ENCODE data around the gene ELAVL3.
"Not testable (repeated sequence)": the region's sequence is repeated elsewhere in the genome, so short reads cannot be mapped to it uniquely, and the experiment has no call there.

DNA sequence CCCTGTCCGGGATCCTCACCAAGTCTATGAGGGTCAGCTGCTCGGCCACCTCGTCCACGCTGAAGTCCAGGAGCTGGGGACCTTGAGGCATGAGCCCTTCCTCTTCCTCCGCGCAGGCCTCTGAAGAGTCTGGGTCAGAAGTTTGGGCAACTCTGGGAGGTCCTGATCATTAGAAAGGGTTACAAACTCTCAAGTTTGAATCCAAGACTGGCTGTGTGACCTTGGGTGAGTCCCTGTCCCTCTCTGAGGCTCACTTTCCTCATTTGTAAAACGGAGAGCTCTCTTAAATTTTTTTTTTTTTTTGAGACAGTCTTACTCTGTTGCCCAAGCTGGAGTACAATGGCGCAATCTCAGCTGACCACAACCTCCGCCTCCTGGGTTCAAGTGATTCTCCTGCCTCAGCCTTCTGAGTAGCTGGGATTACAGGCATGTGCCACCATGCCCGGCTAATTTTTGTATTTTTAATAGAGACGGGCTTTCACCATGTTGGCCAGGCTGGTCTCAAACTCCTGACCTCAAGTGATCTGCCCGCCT is 74.1 kb downstream of the ELAVL3 start:
- TF ChIP-seq, protein P1, sequence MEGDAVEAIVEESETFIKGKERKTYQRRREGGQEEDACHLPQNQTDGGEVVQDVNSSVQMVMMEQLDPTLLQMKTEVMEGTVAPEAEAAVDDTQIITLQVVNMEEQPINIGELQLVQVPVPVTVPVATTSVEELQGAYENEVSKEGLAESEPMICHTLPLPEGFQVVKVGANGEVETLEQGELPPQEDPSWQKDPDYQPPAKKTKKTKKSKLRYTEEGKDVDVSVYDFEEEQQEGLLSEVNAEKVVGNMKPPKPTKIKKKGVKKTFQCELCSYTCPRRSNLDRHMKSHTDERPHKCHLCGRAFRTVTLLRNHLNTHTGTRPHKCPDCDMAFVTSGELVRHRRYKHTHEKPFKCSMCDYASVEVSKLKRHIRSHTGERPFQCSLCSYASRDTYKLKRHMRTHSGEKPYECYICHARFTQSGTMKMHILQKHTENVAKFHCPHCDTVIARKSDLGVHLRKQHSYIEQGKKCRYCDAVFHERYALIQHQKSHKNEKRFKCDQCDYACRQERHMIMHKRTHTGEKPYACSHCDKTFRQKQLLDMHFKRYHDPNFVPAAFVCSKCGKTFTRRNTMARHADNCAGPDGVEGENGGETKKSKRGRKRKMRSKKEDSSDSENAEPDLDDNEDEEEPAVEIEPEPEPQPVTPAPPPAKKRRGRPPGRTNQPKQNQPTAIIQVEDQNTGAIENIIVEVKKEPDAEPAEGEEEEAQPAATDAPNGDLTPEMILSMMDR (IDR thresholded peaks at IDR 0.05; ENCODE audit: extremely low read depth in 1 of 2, insufficient read depth in 1 of 2, low read depth in 1 of 2, low read length in 2 of 2) = not testable (repeated sequence)
- not testable (repeated sequence) for TF ChIP-seq POLR2A (IDR thresholded peaks at IDR 0.05; ENCODE audit: low read depth, low read length); EZH2 (IDR thresholded peaks at IDR 0.05; ENCODE audit: borderline replicate concordance, low read depth, low read length, severe bottlenecking); POLR2AphosphoS5 (IDR thresholded peaks at IDR 0.05; ENCODE audit: insufficient read depth, low read depth, low read length); JUN (IDR thresholded peaks at IDR 0.05; ENCODE audit: borderline replicate concordance, insufficient read depth, insufficient read length, low read depth)
- TF ChIP-seq, protein P2, sequence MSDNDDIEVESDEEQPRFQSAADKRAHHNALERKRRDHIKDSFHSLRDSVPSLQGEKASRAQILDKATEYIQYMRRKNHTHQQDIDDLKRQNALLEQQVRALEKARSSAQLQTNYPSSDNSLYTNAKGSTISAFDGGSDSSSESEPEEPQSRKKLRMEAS (IDR thresholded peaks at IDR 0.05; ENCODE audit: insufficient read depth, insufficient read length) = not testable (repeated sequence)

Data from endothelial cell of umbilical vein (primary cell).